Activated T-cell treated with anti-CD3 and anti-CD28 coated beads, Interleukin-2, amount 50 U/mL, for 4 hours (primary cell): ENCODE measurements around the gene ALDH16A1. TPM values are rescaled to one million over a fixed set of nuclear protein-coding genes. Genes with fewer than 3 reads are reported as not detected.
A peak's percentile ranks its signal among the peaks of the same experiment; 100 is the strongest.

Source experiments
- ATAC-seq, 2 donors: fragments of 200-7000 bp; cut with Tn5 transposase; one replicate each; pipeline ENCODE4 v1.10.0; 2021
- DNase-seq: peaks from one replicate; pipeline ENCODE4 v3.0.0-alpha.2; 2020
- H3K27me3 Mint-ChIP-seq: one replicate; pipeline ENCODE4 v1.8.0; 2021; ENCODE audit warnings: low read depth, mixed read lengths
- H3K36me3 Mint-ChIP-seq: one replicate; pipeline ENCODE4 v1.8.0; 2022; ENCODE audit warnings: mixed read lengths; ENCODE audit not compliant: insufficient read depth
- H3K4me1 Mint-ChIP-seq: one replicate; pipeline ENCODE4 v1.8.0; 2021; ENCODE audit warnings: low read depth, mixed read lengths
- H3K4me3 Mint-ChIP-seq: one replicate; pipeline ENCODE4 v1.8.0; 2021; ENCODE audit warnings: mild to moderate bottlenecking, moderate library complexity, mixed read lengths
- H3K9me3 Mint-ChIP-seq: one replicate; pipeline ENCODE4 v1.8.0; 2021; ENCODE audit warnings: mixed read lengths
- total RNA-seq, 3 donors: library from RNA; stranded (reverse); gene quantifications; one replicate each; pipeline ENCODE4 v1.2.1, GENCODE V29; 2021

Gene ALDH16A1
- total RNA-seq, 3 donors from 2014 or later = 35.4 to 42.9 (median 35.8) TPM

- no peak overlapping the region for H3K4me3 Mint-ChIP-seq
- H3K36me3 Mint-ChIP-seq = no peaks in the 10 kb centered on the region
- no peaks in the 10 kb centered on the region for H3K9me3 Mint-ChIP-seq
- peaks cover 91% of the 10 kb centered on the region for H3K27me3 Mint-ChIP-seq
- DNase-seq (no peak), ATAC-seq (no peak)
- peaks cover 39% of the 10 kb centered on the region for H3K4me1 Mint-ChIP-seq
Observed at GRCh38 chr19:49430172-49430677, 22.8 kb upstream of the ALDH16A1 start.

GRCh38 chr19:49430678-49431329, 22.2 kb upstream of the ALDH16A1 start:
- H3K27me3 Mint-ChIP-seq = peaks cover 91% of the 10 kb centered on the region
- peak; percentile 55 to 61 for ATAC-seq
- no peaks in the 10 kb centered on the region for H3K36me3 Mint-ChIP-seq
- no peaks in the 10 kb centered on the region for H3K9me3 Mint-ChIP-seq
- no peak for DNase-seq
- H3K4me1 Mint-ChIP-seq = peaks cover 41% of the 10 kb centered on the region
- no peak overlapping the region for H3K4me3 Mint-ChIP-seq

- Mint-ChIP-seq H3K4me1 (peaks cover 44% of the 10 kb centered on the region), H3K4me3 (no peak overlapping the region), H3K36me3 (no peaks in the 10 kb centered on the region), H3K9me3 (no peaks in the 10 kb centered on the region), H3K27me3 (peaks cover 91% of the 10 kb centered on the region)
- no peak for DNase-seq
- ATAC-seq = no peak
Observed at GRCh38 chr19:49431330-49431749, 21.7 kb upstream of the ALDH16A1 start.

GRCh38 chr19:49432141-49433073, 20.6 kb upstream of the ALDH16A1 start:
- Mint-ChIP-seq H3K9me3 (no peaks in the 10 kb centered on the region), H3K27me3 (peaks cover 91% of the 10 kb centered on the region), H3K4me1 (peaks cover 37% of the 10 kb centered on the region), H3K36me3 (no peaks in the 10 kb centered on the region), H3K4me3 (no peak overlapping the region)
- no peak for DNase-seq
- peak in 1 of 2 donors; percentile 48 for ATAC-seq

GRCh38 chr19:49433240-49433901, 19.7 kb upstream of the ALDH16A1 start:
- peak overlapping the region; percentile 6 for H3K4me3 Mint-ChIP-seq
- no peaks in the 10 kb centered on the region for H3K36me3 Mint-ChIP-seq
- no peak for ATAC-seq
- peaks cover 92% of the 10 kb centered on the region for H3K27me3 Mint-ChIP-seq
- peaks cover 30% of the 10 kb centered on the region for H3K4me1 Mint-ChIP-seq
- H3K9me3 Mint-ChIP-seq = no peaks in the 10 kb centered on the region
- DNase-seq = no peak

- Mint-ChIP-seq H3K9me3 (no peaks in the 10 kb centered on the region), H3K4me3 (no peak overlapping the region), H3K4me1 (peaks cover 26% of the 10 kb centered on the region), H3K27me3 (peaks cover 95% of the 10 kb centered on the region), H3K36me3 (no peaks in the 10 kb centered on the region)
- ATAC-seq (no peak), DNase-seq (no peak)
Observed at GRCh38 chr19:49434907-49435583, 18.0 kb upstream of the ALDH16A1 start.

- ATAC-seq = no peak
- no peak for DNase-seq
- Mint-ChIP-seq H3K27me3 (peaks cover 96% of the 10 kb centered on the region), H3K4me1 (peaks cover 28% of the 10 kb centered on the region), H3K4me3 (no peak overlapping the region), H3K9me3 (no peaks in the 10 kb centered on the region), H3K36me3 (no peaks in the 10 kb centered on the region)
Observed at GRCh38 chr19:49435670-49436069, 17.4 kb upstream of the ALDH16A1 start.

GRCh38 chr19:49436381-49437017, 16.5 kb upstream of the ALDH16A1 start:
- H3K36me3 Mint-ChIP-seq = no peaks in the 10 kb centered on the region
- peaks cover 93% of the 10 kb centered on the region for H3K27me3 Mint-ChIP-seq
- peak in 1 of 2 donors; percentile 15 for ATAC-seq
- peak; percentile 47 for DNase-seq
- peaks cover 27% of the 10 kb centered on the region for H3K4me1 Mint-ChIP-seq
- H3K4me3 Mint-ChIP-seq = no peak overlapping the region
- no peaks in the 10 kb centered on the region for H3K9me3 Mint-ChIP-seq

- Mint-ChIP-seq H3K27me3 (peaks cover 94% of the 10 kb centered on the region), H3K4me3 (no peak overlapping the region), H3K36me3 (no peaks in the 10 kb centered on the region), H3K9me3 (no peaks in the 10 kb centered on the region), H3K4me1 (peaks cover 31% of the 10 kb centered on the region)
- DNase-seq (no peak), ATAC-seq (no peak)
Observed at GRCh38 chr19:49437231-49437630, 15.8 kb upstream of the ALDH16A1 start.

- ATAC-seq (no peak), DNase-seq (no peak)
- no peaks in the 10 kb centered on the region for H3K9me3 Mint-ChIP-seq
- peaks cover 91% of the 10 kb centered on the region for H3K27me3 Mint-ChIP-seq
- no peak overlapping the region for H3K4me3 Mint-ChIP-seq
- H3K36me3 Mint-ChIP-seq = no peaks in the 10 kb centered on the region
- H3K4me1 Mint-ChIP-seq = peaks cover 29% of the 10 kb centered on the region
Observed at GRCh38 chr19:49438261-49438660, 14.8 kb upstream of the ALDH16A1 start.

- Mint-ChIP-seq H3K27me3 (peaks cover 76% of the 10 kb centered on the region), H3K4me3 (no peak overlapping the region), H3K4me1 (peaks cover 31% of the 10 kb centered on the region), H3K9me3 (no peaks in the 10 kb centered on the region), H3K36me3 (no peaks in the 10 kb centered on the region)
- DNase-seq = no peak
- ATAC-seq = no peak
Observed at GRCh38 chr19:49439836-49440235, 13.2 kb upstream of the ALDH16A1 start.

- H3K4me3 Mint-ChIP-seq = no peak overlapping the region
- H3K36me3 Mint-ChIP-seq = no peaks in the 10 kb centered on the region
- peaks cover 32% of the 10 kb centered on the region for H3K4me1 Mint-ChIP-seq
Observed at GRCh38 chr19:49440439-49441209, 12.4 kb upstream of the ALDH16A1 start.

More at GRCh38 chr19:49440439-49441209, 12.4 kb upstream of the ALDH16A1 start:
- no peaks in the 10 kb centered on the region for H3K9me3 Mint-ChIP-seq
- H3K27me3 Mint-ChIP-seq = peaks cover 68% of the 10 kb centered on the region
- ATAC-seq = no peak
- DNase-seq = no peak
